Pons (tissue), 1 donor: ENCODE results near the gene CTNNA2.
"Not testable (repeated sequence)": the region's sequence is repeated elsewhere in the genome, so short reads cannot be mapped to it uniquely, and the experiment has no call there.

Source experiments
- DNase-seq: peaks from one replicate; pipeline ENCODE4 v3.0.0-alpha.2; 2016; ENCODE audit warnings: low spot score

CTNNA2 gene

DNA sequence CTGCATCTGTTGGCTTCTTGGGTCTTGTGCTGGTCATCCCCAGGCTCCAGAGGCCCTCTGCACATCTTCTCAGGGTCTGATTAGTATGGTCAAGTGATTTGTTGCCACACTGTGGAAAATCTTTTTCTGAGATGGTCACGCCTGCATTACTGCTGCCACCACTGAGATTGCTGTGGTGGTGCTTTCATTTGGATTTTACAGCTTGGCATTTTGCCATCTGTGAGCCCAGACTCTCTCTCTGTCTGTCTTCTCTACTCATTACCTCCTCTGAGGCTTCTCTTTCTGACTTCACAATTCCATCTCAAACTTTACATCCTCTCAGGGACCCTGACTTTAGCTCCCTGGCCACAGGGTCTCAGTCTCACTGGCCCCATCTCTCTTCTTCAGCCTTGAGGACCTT is 637.1 kb downstream of the CTNNA2 start:
- DNase-seq, result no peak

DNA sequence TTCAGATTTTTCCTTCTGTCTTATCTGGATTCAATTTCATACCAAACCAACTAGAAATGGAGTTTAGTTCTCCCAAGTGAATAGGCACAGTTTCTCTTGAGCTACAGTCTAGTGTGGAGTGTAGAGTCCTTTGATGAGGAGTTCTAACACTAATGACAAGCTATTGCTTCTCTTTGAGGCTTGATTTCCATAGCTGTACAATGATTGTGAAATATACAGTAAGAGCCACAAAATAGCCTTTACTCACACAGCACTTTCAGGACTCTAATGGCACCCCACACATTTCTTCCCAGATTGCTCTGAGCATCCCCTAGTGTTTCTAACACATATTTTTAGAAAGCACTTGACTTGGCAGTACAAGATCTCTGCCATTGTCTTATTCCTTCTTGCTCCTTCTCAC is 638.4 kb downstream of the CTNNA2 start:
- DNase-seq, result no peak

DNA sequence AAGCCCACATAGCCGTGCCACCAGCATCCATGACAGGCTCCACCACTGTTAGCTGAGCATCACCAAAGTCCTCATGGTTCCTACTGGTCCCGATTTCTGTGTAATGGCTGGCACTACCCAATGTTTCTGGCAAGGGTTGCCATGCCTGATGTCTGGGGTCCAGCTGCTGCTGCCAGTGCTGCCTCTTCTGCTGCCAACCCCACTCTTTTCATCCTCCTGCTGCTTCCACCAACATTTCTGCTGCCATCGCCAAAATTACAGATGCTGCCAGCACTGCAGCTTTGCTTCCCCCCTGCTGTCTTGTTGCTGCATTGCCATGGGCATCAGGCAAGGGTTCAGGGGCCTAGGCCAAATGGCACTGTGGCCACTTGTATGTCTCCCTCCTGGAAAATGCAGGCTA is 638.8 kb downstream of the CTNNA2 start:
- no peak for DNase-seq

DNA sequence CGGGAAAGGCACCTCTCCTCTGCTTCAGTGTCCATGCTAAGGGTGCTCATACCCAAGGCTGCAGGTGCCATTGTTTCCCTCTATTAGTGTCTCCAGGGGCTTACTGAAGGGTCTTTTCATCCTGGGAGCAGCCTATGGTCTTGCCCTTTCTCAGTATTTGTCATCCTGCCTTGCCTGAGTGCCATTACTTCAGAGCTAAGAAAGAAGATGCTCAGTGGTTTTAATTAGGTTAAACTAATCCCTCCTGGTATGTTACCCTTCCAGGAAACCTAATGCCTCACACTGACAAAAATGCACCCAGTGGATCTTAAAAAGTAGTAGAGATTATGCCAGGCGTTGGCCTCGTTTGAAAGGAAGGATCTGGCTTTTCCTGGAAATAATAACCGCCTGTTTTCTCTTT is 640.3 kb downstream of the CTNNA2 start:
- DNase-seq, result no peak

DNA sequence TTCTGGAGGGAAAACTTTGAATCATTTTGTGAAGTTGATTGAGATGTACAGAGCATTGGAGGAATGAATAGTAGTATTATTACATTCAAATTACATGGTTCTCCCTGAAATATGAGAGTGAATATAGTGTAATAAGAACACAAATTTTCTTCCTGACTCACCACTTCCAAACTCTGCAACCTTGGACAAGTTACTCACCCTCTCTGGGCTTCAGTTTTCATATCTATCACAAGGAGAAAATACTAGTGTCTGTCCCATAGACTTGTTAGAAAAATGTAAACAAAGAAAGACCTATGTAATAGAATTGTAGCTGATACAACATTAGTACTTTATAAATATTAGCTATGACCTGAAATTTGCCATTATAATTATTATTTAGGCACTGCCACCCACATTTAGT is 640.9 kb downstream of the CTNNA2 start:
- no peak for DNase-seq

DNA sequence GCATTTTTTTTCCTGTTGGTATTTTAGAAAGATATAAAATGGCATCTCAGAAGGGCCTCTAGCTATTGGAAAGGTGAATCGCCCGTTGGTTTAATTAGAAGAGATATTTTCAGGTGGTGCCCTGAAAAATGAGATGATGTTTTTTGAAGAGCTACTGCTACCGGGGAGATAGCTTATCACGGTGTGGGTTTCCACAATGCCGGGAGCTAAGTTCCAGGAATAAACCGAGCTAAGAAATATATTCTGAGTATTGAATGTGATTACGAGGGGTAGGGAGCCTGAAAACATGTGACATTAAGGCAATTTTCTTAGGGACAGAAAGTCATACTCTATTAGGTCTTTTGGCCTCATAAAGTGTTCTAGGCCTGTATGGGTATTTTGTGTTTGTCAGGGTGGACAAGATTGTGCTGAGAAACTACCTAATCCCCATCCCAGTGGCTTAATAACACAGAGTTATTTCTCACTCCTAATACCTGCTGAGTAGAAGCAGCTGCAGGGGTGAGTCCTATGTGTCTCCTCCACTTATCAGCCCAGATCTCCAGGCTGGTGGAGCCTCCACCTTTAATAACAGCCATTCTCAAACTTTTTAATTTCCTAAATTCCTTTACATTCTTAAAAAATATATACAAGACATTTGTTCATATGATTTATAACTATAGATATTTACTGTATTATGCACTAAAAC is 641.5 kb downstream of the CTNNA2 start:
- DNase-seq, result no peak

DNA sequence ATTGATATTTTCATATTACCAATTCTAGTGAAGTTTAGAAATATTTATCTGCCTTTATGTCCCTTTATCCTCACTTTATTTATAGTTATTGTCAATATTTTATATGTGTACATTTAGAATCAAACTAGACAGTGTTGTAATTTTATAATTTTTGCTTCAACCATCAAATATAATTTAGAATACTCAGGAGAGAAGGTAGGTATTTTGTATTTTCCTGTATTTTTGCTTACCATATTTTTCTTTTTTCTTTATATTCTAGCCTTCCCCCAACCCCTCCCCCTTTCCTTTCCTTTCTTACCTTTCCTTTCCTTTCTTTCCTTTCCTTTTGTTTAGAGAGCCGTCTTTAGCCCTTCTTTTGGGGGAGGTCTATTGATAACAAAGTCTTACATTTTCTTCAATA is 651.5 kb downstream of the CTNNA2 start:
- no peak for DNase-seq

DNA sequence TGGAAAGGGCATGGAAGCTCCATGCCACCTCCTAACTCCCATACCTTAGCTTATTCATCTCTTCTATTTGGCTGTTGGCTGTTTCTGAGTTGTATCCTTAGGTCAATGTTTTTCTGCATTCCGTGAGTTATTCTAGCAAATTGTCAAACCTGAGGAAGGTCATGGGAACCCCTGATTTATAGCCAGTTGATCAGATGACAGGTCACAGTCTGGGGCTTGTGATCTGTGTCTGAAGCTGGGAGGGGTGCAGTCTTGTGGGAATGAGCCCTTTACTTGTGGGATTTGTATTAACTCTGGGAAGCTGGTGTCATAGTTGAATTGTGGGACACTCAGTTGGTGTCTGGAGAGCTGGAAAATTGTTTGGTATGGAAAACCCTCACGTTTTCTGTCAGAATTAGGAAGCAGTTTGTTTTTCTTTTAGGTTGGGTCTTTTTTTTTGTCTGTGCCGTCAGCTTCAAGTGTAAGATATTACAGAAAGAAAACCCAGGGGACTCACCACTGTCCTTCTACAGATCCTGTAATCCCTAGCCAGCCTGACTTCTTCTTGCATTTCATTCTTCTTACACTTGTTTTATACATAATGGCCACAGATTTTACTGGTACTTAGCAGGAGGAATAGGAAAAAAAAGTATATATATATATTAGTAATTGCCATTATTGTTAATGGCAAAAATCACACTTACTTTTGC is 653.8 kb downstream of the CTNNA2 start:
- no peak for DNase-seq

DNA sequence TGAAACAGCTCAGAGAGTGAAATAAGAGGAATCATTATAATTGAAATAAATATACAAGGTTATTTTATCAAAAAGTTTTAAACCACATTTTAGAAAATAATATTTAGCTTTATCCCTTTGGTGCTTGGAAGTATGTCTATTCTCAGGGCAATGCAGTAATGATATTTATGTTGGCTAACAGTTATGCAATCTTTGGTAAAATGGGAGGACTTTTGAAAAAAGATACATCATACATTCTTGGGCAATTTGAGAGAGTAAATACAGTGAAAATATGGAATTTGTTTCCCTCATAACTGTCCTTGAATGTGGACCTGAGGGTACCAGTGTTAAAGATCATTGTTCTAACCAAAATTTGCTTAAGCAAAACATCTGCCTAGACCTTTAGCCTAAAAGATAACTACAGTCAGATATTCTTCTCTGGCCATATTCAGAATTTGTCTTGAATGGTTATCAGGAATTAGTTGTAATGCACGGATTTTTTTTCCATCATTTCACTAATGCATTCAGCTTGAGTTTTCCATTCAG is 654.5 kb downstream of the CTNNA2 start:
- DNase-seq, result no peak

DNA sequence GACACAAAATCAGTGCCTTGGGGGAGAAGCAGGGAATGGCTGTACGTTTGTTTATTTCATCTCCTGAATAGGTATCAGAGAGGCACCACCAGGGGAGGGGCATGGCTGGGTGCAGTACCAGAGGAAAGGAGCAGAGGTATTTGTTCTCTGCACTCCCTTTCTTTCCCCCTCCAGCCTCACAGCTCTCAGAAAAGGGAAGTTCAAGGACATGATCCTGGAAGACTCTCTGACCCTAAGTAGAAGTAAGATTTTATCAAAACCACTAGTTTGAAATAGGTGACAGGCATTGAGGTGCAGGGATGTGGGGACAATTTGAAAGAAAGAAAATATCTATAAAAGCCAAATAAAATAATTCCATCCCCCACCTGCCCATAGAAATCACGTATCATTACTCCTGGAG is 655.2 kb downstream of the CTNNA2 start:
- no peak for DNase-seq

DNA sequence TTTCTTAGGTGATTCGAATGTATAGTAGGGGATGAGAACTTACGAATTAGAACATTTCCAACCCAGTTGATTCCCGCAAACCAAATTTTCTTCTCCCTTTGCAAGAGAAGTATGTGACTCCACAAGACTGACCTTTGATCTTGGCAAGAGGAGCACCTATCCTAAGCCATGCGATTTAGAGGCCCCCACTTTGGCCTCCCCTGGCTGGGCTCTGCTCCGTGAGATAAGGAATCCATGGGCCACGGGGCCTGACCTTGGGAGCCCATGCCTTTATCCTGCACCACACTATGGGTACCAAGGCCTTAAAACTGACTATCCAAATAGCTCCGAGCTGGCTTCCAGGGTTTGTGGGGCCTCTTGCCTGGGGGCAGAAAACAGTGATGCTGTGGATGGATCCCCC is 656.0 kb downstream of the CTNNA2 start:
- no peak for DNase-seq

DNA sequence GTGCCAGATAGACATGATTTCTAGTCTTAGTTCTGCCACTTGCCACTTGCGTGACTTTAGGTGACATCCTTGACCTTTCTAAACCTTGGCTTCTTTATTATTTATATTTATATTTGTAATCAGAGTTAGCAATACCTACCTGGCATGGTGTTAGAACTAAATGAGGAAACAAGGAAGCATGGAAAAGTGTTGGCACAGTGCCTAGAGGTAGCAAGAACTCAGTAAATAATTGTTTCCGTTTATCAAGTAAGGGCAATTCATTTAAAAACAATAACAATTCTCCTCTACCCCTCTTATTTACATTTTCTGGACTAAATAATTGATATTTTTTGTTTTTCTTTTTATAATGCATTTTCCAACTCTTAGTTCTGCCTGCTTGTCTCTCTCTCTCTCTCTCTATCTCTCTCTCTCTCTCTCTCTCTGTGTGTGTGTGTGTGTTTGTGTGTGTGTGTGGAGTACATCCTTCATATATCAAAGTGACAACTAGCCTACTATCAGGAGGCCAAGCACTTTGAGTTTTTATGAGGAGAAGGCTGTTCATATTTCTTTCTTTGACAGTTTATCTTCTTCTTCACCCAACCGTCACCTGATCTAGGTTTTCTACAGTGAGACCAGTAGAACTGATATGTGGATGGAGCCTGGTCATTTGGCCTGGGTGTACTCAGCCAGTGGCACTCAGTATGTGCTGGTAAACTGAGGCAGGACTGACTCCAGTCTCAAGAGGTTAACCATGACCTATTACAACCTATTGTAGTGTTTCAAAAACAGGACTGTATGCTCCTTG is 657.2 kb downstream of the CTNNA2 start:
- no peak for DNase-seq

DNA sequence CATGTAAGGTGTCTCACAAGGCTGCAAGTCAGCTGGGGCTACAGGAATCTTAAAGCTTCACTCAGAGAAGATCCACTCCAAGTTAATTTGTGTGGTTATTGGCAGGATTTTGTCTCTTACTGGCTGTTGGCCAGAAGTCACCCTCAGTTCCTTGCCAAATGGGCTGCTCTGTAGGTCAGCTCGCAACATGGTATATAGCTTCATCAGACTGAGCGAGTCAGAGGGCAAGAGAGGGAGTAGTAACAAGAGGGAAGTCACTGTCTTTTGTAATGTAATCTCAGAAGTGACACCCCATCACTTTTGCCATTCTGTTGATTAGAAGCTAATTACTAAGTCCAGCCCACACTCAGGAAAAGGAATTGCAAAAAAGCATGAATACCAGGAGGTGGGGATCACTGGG is 672.2 kb downstream of the CTNNA2 start:
- DNase-seq, result no peak

DNA sequence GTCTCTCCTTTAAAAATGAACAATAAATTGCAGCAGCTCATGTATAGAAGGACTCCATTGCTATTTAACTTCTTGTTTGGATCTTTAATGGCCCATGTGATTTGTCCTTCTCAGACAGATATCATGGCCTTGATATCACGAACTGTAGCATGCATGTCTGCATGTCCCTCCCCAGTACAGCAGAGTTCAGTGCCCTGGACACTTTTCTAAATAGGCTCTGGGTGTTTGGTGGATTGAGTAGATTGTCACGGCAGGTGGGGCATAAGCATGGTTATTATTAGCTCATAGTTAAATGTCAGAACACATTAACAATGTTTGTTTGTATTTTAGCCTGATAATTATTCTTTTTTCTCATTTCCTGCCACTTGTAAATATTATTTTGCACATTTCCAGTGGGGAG is 673.4 kb downstream of the CTNNA2 start:
- DNase-seq, result no peak

DNA sequence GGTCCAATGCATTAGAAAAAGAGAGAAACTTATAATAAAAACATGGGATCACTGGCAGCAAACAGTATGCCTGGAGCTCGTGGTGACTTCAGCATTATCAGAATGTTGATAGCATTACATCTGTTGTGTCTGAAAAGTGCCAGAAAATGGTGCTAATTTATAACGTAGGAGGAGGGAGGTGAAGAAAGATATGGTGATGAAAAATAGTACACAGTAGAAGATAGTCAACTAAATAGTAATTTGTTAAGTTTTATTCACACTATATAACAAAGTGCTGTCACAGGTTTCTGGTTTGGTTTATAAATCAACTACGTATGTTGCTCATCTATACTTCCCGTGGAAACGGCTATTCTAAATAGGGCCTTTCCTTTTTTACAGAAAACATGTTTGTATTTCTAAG is 674.3 kb downstream of the CTNNA2 start:
- DNase-seq, result no peak

DNA sequence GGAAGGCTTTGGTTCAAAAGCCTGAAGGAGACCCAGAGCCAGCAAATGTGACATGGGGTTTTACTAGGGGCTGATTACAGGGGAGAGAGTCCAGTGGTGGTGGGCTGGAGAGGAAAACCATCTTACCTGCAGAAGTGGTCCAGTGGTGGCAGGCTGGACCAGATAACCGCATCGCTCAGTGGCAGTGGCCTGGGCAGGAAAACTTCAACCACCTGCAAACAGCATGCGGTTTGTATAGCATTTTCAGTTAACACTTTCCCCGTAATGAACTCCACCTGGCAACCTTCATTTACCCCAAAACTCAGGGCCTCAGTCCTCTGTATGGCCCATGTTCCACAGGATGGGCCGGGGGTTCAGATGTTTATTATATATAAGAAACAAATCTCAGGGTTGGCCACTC is 677.3 kb downstream of the CTNNA2 start:
- DNase-seq, result no peak

DNA sequence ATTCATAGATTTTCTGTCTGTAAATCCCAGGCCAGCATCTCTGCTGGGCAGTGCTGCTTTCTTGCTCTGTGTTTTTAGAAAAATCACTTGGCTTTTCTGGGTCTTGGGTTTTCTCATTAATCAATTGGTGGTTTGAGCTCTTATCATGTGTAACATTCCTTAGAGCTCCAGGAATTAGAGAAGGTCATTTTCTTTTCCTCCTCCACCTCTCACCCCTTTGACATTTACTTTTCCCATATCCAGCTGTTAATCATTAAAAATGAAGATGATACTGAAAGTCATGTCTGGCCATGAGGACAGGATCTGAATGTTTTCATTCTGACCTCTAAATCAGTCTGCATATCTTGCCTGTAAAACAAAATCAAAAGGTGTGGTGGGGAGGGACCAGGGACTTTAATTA is 680.7 kb downstream of the CTNNA2 start:
- no peak for DNase-seq

DNA sequence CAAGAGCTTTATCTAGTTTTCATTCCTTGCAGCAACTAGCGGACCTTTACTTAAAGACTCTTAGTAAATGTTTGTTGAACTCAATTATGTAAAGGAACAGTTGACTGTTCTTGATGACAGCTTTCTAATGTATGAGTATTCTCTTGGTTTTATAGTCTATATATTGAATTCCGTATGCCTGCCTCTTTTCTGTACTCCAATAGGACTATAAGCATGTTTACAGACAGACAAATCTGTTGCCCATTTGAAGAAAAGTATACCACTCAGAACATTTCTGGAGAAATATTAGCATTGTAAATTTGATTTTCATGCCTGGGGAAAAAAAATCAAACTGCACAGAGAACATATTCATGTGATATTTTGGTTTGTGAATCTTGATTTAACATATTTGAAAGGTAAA is 682.2 kb downstream of the CTNNA2 start:
- no peak for DNase-seq

DNA sequence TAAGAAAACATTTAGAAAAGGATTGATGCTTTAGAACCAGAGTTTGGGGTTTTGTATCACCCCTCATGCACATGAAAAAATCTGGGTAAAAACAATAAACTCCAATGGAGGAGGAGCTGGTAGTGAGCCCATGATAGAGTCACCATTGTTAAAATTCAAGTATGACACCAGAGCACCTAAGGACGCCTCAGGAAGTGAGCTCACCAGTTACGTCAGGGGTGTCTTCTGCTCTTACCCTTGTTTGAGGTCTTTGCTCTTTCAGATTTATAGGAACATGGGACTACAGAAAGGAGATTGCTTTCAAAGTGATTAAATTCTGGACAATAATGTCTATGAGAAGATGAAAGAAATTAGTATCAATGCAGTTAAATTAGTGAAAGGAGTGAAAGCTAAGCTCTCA is 685.2 kb downstream of the CTNNA2 start:
- DNase-seq, result no peak

DNA sequence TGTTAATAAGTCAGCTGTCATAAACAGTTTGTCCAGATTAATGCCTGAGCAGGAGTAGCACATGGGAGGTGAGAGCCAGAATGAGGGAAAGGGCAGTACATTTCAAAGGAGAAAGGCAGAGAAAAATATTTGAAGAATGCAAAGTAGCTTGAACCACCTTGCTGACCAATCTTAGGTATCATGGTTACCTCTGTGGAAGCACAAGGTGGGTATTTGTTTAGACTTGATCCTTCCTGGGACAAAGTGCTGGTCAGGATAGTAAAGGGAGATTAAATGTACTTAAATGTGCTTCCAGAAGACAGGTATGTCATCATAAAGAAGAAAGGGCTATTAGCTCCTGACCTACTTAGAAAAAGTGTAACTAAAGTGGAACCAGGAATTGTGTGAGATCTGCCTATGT is 686.7 kb downstream of the CTNNA2 start:
- DNase-seq, result no peak

DNA sequence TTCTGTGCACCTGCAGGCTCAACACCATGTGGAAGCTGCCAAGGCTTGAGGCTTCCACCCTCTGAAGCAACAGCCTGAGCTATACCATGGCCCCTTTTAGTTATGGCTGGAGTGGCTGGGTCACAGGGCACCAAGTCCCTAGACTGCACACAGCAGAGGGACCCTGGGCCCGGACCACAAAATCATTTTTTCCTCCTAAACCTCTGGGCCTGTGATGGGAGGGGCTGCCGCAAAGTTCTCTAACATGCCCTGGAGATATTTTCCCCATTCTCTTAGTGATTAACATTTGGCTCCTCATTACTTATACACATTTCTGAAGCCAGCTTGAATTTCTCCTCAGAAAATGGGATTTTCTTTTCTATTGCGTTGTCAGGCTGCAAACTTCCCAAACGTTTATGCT is 691.1 kb downstream of the CTNNA2 start:
- DNase-seq, result not testable (repeated sequence)

DNA sequence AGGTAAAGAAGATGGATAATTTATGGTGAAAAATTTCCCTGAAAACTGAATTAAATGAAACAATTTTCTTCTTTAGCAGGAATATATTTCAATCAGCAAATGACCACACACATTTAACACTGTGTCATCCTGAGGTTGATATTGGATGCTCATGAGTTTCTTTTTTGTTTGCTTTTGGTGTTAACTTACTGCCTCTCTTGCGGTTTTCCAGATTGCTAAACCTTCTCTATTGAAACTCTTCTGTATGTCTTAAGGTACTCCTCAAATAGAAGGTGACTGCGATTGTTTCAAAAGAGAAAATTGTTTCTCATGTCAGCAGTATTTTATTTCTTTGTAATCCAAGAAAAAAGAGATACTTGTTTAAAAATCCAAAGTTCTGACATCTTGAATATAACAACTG is 692.6 kb downstream of the CTNNA2 start:
- DNase-seq, result no peak

DNA sequence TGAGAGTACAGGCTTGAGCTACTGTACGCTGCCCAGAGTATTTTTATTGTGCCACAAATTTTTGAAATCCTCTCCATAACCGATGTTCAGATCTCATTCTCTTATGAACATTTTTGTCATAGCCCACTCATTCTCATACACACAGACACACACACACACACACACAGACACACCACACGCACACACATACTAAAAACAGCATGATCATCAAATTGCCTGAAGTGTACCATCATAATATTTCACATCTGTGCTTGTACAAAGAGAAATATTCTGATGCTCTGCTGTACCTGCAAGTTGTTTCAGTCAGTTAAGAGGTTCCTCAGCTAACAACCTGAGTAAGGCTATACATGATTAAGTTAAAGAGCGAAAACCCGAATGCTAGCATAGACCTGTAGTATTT is 696.6 kb downstream of the CTNNA2 start:
- no peak for DNase-seq
